ENCODE data around the gene RFLNA. TPM values are rescaled to one million over a fixed set of nuclear protein-coding genes. Genes with fewer than 3 reads are reported as not detected.

RFLNA gene
- total RNA-seq, 1 experiment from 2014 or later, result 1.1 TPM

- peaks cover 24% of the 10 kb centered on the region for H3K36me3 ChIP-seq (ENCODE audit: insufficient read depth, low read length, poor library complexity, severe bottlenecking)
- no peak for TF ChIP-seq CTCF (conservative IDR thresholded peaks at IDR 0.05; ENCODE audit: low read depth, low read length)
- TF ChIP-seq EZH2 (IDR thresholded peaks at IDR 0.05; ENCODE audit: borderline replicate concordance, low read depth, low read length, poor library complexity, severe bottlenecking), result no peak
- H3K4me1 ChIP-seq (ENCODE audit: insufficient read depth, low read length, poor library complexity, severe bottlenecking), result no peaks in the 10 kb centered on the region
- no peak for DNase-seq (ENCODE audit: low spot score)
- no TSS peak for BruUV-seq (replicated peaks)
- POLR2A ChIA-PET (ENCODE audit: low non-redundant PET), result no interaction called here
- no peak overlapping the region for H3K27ac ChIP-seq (ENCODE audit: low read depth, low read length, poor library complexity, severe bottlenecking)
- H3K27me3 ChIP-seq (replicated peaks; ENCODE audit: insufficient read depth, low read depth, low read length, poor library complexity), result no peaks in the 10 kb centered on the region
- intact Hi-C loops (cut with micrococcal nuclease; ENCODE audit: unreplicated experiment), result no loop called here
- H3K4me3 ChIP-seq (ENCODE audit: low read depth, low read length, poor library complexity, severe bottlenecking), result no peak overlapping the region
- H3K9me3 ChIP-seq (ENCODE audit: low read depth, low read length, poor library complexity, severe bottlenecking), result no peaks in the 10 kb centered on the region
- CTCF ChIA-PET, result no interaction called here
Observed at GRCh38 chr12:124361996-124362395, 67.1 kb downstream of the RFLNA start.

GRCh38 chr12:124363353-124363965 lies 68.6 kb downstream of the RFLNA start:
- CTCF ChIA-PET, result no interaction called here
- Histone ChIP-seq H3K9me3 (ENCODE audit: low read depth, low read length, poor library complexity, severe bottlenecking) (no peaks in the 10 kb centered on the region), H3K4me3 (ENCODE audit: low read depth, low read length, poor library complexity, severe bottlenecking) (no peak overlapping the region), H3K4me1 (ENCODE audit: insufficient read depth, low read length, poor library complexity, severe bottlenecking) (no peaks in the 10 kb centered on the region), H3K27ac (ENCODE audit: low read depth, low read length, poor library complexity, severe bottlenecking) (peak overlapping the region; percentile 42), H3K36me3 (ENCODE audit: insufficient read depth, low read length, poor library complexity, severe bottlenecking) (peaks cover 16% of the 10 kb centered on the region), H3K27me3 (replicated peaks; ENCODE audit: insufficient read depth, low read depth, low read length, poor library complexity) (no peaks in the 10 kb centered on the region)
- no peak for DNase-seq (ENCODE audit: low spot score)
- BruUV-seq (replicated peaks), result no TSS peak
- TF ChIP-seq CTCF (conservative IDR thresholded peaks at IDR 0.05; ENCODE audit: low read depth, low read length) (no peak), EZH2 (IDR thresholded peaks at IDR 0.05; ENCODE audit: borderline replicate concordance, low read depth, low read length, poor library complexity, severe bottlenecking) (no peak)
- intact Hi-C loops (cut with micrococcal nuclease; ENCODE audit: unreplicated experiment), result no loop called here
- POLR2A ChIA-PET (ENCODE audit: low non-redundant PET), result no interaction called here

- DNase-seq (ENCODE audit: low spot score), result no peak
- no peaks in the 10 kb centered on the region for H3K9me3 ChIP-seq (ENCODE audit: low read depth, low read length, poor library complexity, severe bottlenecking)
- peaks cover 14% of the 10 kb centered on the region for H3K36me3 ChIP-seq (ENCODE audit: insufficient read depth, low read length, poor library complexity, severe bottlenecking)
- intact Hi-C loops (cut with micrococcal nuclease; ENCODE audit: unreplicated experiment), result no loop called here
- H3K27ac ChIP-seq (ENCODE audit: low read depth, low read length, poor library complexity, severe bottlenecking), result no peak overlapping the region
- TF ChIP-seq CTCF (conservative IDR thresholded peaks at IDR 0.05; ENCODE audit: low read depth, low read length) (no peak), EZH2 (IDR thresholded peaks at IDR 0.05; ENCODE audit: borderline replicate concordance, low read depth, low read length, poor library complexity, severe bottlenecking) (no peak)
- H3K4me3 ChIP-seq (ENCODE audit: low read depth, low read length, poor library complexity, severe bottlenecking), result no peak overlapping the region
- ChIA-PET CTCF (no interaction called here), POLR2A (ENCODE audit: low non-redundant PET) (no interaction called here)
- H3K27me3 ChIP-seq (replicated peaks; ENCODE audit: insufficient read depth, low read depth, low read length, poor library complexity), result no peaks in the 10 kb centered on the region
- no TSS peak for BruUV-seq (replicated peaks)
- H3K4me1 ChIP-seq (ENCODE audit: insufficient read depth, low read length, poor library complexity, severe bottlenecking), result no peaks in the 10 kb centered on the region
Observed at GRCh38 chr12:124364543-124364942, 69.7 kb downstream of the RFLNA start.

Small RNA genes lying within 50 kb of the gene (microRNA-seq; reads per million reads assigned to microRNA genes)
- 1.6 reads per million for gene MIR6880

Measured in A673 (cell line).